B cell (primary cell): ENCODE results near the gene CERK. TPM values are rescaled to one million over a fixed set of nuclear protein-coding genes. Genes with fewer than 3 reads are reported as not detected.

ENCODE experiments used
- ATAC-seq: fragments of 200-7000 bp; cut with Tn5 transposase; one replicate; pipeline ENCODE4 v1.10.0; 2021; ENCODE audit warnings: low read depth, mild to moderate bottlenecking, moderate number of reproducible peaks, moderate library complexity
- CTCF ChIA-PET: fragments of 350-600 bp; sonication (Branson Sonifier 250); formaldehyde crosslinking; loops from one replicate; lab custom pipeline; 2021; ENCODE audit warnings: antibody characterized with exemption, inconsistent platforms; lab: Charles Lee
- POLR2A ChIA-PET: fragments of 350-600 bp; sonication (Branson Sonifier 250); formaldehyde crosslinking; loops from one replicate; lab custom pipeline; 2021; ENCODE audit warnings: antibody characterized with exemption; lab: Charles Lee
- DNase-seq: peaks from one replicate; pipeline ENCODE4 v3.0.0; 2013
- H2AFZ ChIP-seq: 2 replicates; pipeline ENCODE4 v1.6.1; 2012; ENCODE audit warnings: mild to moderate bottlenecking, low read depth, low read length; ENCODE audit not compliant: insufficient read depth, poor library complexity, severe bottlenecking
- H3K27ac ChIP-seq, 2 donors: 1 replicate in 1 of 2; 2 replicates in 1 of 2; pipeline ENCODE4 v1.5.1; 2012 to 2013; ENCODE audit warnings: low read length in 2 of 2, mild to moderate bottlenecking in 2 of 2, moderate library complexity in 1 of 2
- H3K27me3 ChIP-seq, 4 experiments: fragments of 200-600 bp in 1 of 4; sonication (generic) in 1 of 4; replicated peaks in 1 of 4; 1 replicate in 2 of 4; 2 replicates in 2 of 4; pipeline versions ENCODE4 v1.6.1 to v1.7.0; 2013 to 2016; ENCODE audit warnings: low read length in 3 of 4, mild to moderate bottlenecking in 2 of 4, mixed read lengths in 1 of 4, moderate library complexity in 1 of 4; ENCODE audit not compliant: insufficient read depth in 4 of 4, control insufficient read depth in 3 of 4; ENCODE audit errors: control extremely low read depth in 1 of 4
- H3K36me3 ChIP-seq, 2 experiments: replicated peaks in 1 of 2; 1 replicate in 1 of 2; 2 replicates in 1 of 2; pipeline versions ENCODE4 v1.6.1 to v1.7.1; 2013; ENCODE audit warnings: low read length in 1 of 2; ENCODE audit not compliant: insufficient read depth in 2 of 2, control insufficient read depth in 1 of 2; ENCODE audit errors: control extremely low read depth in 1 of 2, extremely low read depth in 1 of 2
- H3K4me1 ChIP-seq, 2 donors: fragments of 200-600 bp in 1 of 2; sonication (generic) in 1 of 2; 1 replicate in 1 of 2; 2 replicates in 1 of 2; pipeline versions ENCODE4 v1.5.1 to v1.6.1; 2013 to 2017; ENCODE audit warnings: low read length in 2 of 2; ENCODE audit not compliant: control insufficient read depth in 2 of 2, insufficient read depth in 2 of 2
- H3K4me2 ChIP-seq: replicated peaks from 2 replicates; pipeline ENCODE3; 2012; ENCODE audit warnings: mild to moderate bottlenecking, low read depth, low read length; ENCODE audit not compliant: poor library complexity, severe bottlenecking
- H3K4me3 ChIP-seq, 5 experiments: fragments of 200-600 bp in 1 of 5; sonication (generic) in 1 of 5; 1 replicate in 3 of 5; 2 replicates in 2 of 5; pipeline versions ENCODE4 v1.5.1 to v1.7.0; 2011 to 2016; ENCODE audit warnings: low read length in 4 of 5, mild to moderate bottlenecking in 4 of 5, low read depth in 2 of 5, control low read depth in 1 of 5, moderate library complexity in 1 of 5; ENCODE audit not compliant: insufficient read depth in 1 of 5; ENCODE audit errors: control extremely low read depth in 1 of 5, extremely low read depth in 1 of 5
- H3K79me2 ChIP-seq: fragments of 200-600 bp; sonication (generic); one replicate; pipeline ENCODE4 v1.6.0; 2016; ENCODE audit warnings: low read length; ENCODE audit not compliant: control insufficient read depth, insufficient read depth
- H3K9ac ChIP-seq: fragments of 200-600 bp; sonication (generic); 2 replicates; pipeline ENCODE4 v1.6.1; 2017; ENCODE audit warnings: mild to moderate bottlenecking, low read length, moderate library complexity
- H3K9me3 ChIP-seq, 3 donors: one replicate each; pipeline versions ENCODE4 v1.6.1 to v1.7.1; 2013; ENCODE audit warnings: low read length in 2 of 3; ENCODE audit not compliant: control insufficient read depth in 2 of 3, insufficient read depth in 1 of 3; ENCODE audit errors: control extremely low read depth in 1 of 3
- H4K20me1 ChIP-seq: 2 replicates; pipeline ENCODE4 v1.6.0; 2012; ENCODE audit warnings: mild to moderate bottlenecking, low read length; ENCODE audit not compliant: insufficient read depth, control insufficient read depth, poor library complexity, severe bottlenecking
- H3K27ac Mint-ChIP-seq: one replicate; pipeline ENCODE4 v1.8.0; 2021; ENCODE audit warnings: mixed read lengths
- H3K27me3 Mint-ChIP-seq: one replicate; pipeline ENCODE4 v1.8.0; 2021; ENCODE audit warnings: mixed read lengths
- H3K4me1 Mint-ChIP-seq: one replicate; pipeline ENCODE4 v1.8.0; 2021; ENCODE audit warnings: mixed read lengths
- H3K4me3 Mint-ChIP-seq: one replicate; pipeline ENCODE4 v1.8.0; 2021; ENCODE audit warnings: mixed read lengths
- H3K9me3 Mint-ChIP-seq: one replicate; pipeline ENCODE4 v1.8.0; 2022; ENCODE audit warnings: mixed read lengths; ENCODE audit not compliant: insufficient read depth
- CTCF ChIP-seq: fragments of 200-600 bp; IDR thresholded peaks from one replicate; pipeline ENCODE4 v1.8.0; 2022; ENCODE audit warnings: antibody characterized with exemption, mild to moderate bottlenecking
- EZH2 ChIP-seq: IDR thresholded peaks from 2 replicates; pipeline ENCODE4 v1.6.1; 2012; ENCODE audit warnings: borderline replicate concordance, low read depth, mild to moderate bottlenecking, moderate library complexity, low read length; ENCODE audit not compliant: insufficient read depth, poor library complexity, severe bottlenecking
- WGBS: methylation state at CpG from one replicate; pipeline ENCODE4 v1.1.5; 2013; ENCODE audit warnings: missing lambda C conversion rate; ENCODE audit not compliant: insufficient coverage; 5-methylcytosine and 5-hydroxymethylcytosine counted together
- intact Hi-C: fragments of 100-400 bp; cut with micrococcal nuclease; formaldehyde crosslinking; loops from one replicate; pipeline ENCODE4 v1.10.0; 2022
- polyA plus RNA-seq: library from polyadenylated mRNA; depleted of rRNA; stranded (reverse); fragments of >200 nt; gene quantifications from 2 replicates; pipeline ENCODE4 v1.2.3, GENCODE V29; 2012
- total RNA-seq, 2 donors: library from RNA; stranded (reverse); fragments of 120-200 nt in 1 of 2; gene quantifications; 1 replicate in 1 of 2; 2 replicates in 1 of 2; pipeline versions ENCODE4 v1.2.3 to v1.2.4, GENCODE V29; 2013 to 2022

The CERK gene
- total and polyA plus RNA-seq, 2 donors (not counting 1 experiment from before 2014, with no cell fraction given): 23.2 to 48.3 TPM

- 93% methylated on average over 28 of the region's 28 CpGs for WGBS
- Mint-ChIP-seq H3K27me3 (no peaks in the 10 kb centered on the region), H3K27ac (no peak overlapping the region), H3K9me3 (no peaks in the 10 kb centered on the region), H3K4me1 (peaks cover 3% of the 10 kb centered on the region), H3K4me3 (no peak overlapping the region)
- no peak overlapping the region for H3K9ac ChIP-seq
- H2AFZ ChIP-seq: no peak overlapping the region
- no peak for TF ChIP-seq CTCF
- no peak for TF ChIP-seq EZH2
- no peaks in the 10 kb centered on the region for H3K4me1 ChIP-seq
- H3K4me3 ChIP-seq: no peak overlapping the region
- peaks cover 0 to 4% (median 0%) of the 10 kb centered on the region in 3 donors for H3K9me3 ChIP-seq
- ChIA-PET CTCF (no interaction called here), POLR2A (no interaction called here)
- H3K4me2 ChIP-seq: no peak overlapping the region
- ATAC-seq: no peak
- peaks cover 0 to 80% of the 10 kb centered on the region in 2 experiments for H3K36me3 ChIP-seq
- peaks cover 54% of the 10 kb centered on the region for H4K20me1 ChIP-seq
- DNase-seq: no peak
- no peaks in the 10 kb centered on the region for H3K27me3 ChIP-seq
- H3K79me2 ChIP-seq: peaks cover 13% of the 10 kb centered on the region
- H3K27ac ChIP-seq: no peak overlapping the region
- intact Hi-C loops: no loop called here
These were observed 74.5 kb downstream of the CERK start for GRCh38 chr22:46663436-46664100.

- Histone ChIP-seq H3K4me2 (no peak overlapping the region), H3K4me3 (no peak overlapping the region), H3K36me3 (peaks cover 0 to 74% of the 10 kb centered on the region in 2 experiments), H3K9me3 (peaks cover 0 to 4% (median 0%) of the 10 kb centered on the region in 3 donors), H3K27me3 (no peaks in the 10 kb centered on the region), H3K79me2 (peaks cover 13% of the 10 kb centered on the region), H3K4me1 (no peaks in the 10 kb centered on the region), H4K20me1 (peaks cover 57% of the 10 kb centered on the region), H3K27ac (no peak overlapping the region), H3K9ac (no peak overlapping the region), H2AFZ (no peak overlapping the region)
- H3K27ac Mint-ChIP-seq: no peak overlapping the region
- ATAC-seq (no peak), DNase-seq (no peak)
- intact Hi-C loops: no loop called here
- H3K4me1 Mint-ChIP-seq: peaks cover 3% of the 10 kb centered on the region
- ChIA-PET CTCF (no interaction called here), POLR2A (no interaction called here)
- H3K9me3 Mint-ChIP-seq: no peaks in the 10 kb centered on the region
- no peak overlapping the region for H3K4me3 Mint-ChIP-seq
- 94% methylated on average over 26 of the region's 26 CpGs for WGBS
- H3K27me3 Mint-ChIP-seq: no peaks in the 10 kb centered on the region
- TF ChIP-seq CTCF: no peak
- no peak for TF ChIP-seq EZH2
These were observed 75.1 kb downstream of the CERK start for GRCh38 chr22:46663001-46663400.
